ENCODE data around the gene TXNDC16.

TXNDC16 gene

DNA sequence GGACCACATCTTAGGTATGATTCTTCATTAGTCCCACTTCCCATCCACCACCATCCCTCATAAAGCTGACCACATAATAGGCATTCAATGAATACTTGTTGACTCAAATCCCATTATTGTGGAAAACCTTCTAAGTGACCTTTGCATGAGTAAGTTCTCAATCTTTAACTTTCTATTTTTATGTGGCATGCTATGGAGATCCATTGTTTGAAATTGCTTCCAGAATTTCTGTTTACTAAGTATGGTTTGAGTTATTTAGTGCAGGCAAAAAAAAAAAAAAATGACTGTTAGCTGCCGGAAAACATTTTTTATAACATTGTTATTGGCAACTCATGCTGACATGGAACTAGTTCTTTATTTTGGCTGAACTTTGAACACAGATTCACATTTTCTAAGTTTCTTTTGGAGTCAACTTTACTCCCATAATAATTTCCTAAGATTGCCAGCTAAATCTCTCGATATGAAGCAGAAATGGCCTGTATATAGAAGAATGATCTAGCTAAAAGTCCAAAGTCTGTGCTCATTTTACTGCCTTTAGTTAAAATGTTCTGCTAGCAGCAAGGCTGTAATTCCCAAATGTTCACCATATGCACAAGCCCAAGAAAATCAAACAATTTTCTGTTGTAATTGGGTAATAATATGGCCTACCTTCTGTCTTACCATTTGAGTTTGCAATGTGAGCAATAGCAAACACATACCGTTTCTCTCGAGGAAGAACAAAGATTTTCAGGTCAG lies 160.3 kb downstream of the TXNDC16 start:
- POLR2A ChIA-PET, result no interaction called here
- no peak for TF ChIP-seq CTCF (IDR thresholded peaks at IDR 0.05; ENCODE audit: control extremely low read depth, extremely low read depth, low read depth, missing control alignments)
- CTCF ChIA-PET, result no interaction called here
- no peak for DNase-seq (ENCODE audit: extremely low spot score)
